ENCODE data around the gene VWA7. TPM values are rescaled to one million over a fixed set of nuclear protein-coding genes. Genes with fewer than 3 reads are reported as not detected.

The VWA7 gene
- total RNA-seq, 1 experiment from 2014 or later, result 2.5 TPM

- Histone ChIP-seq H3K23me2 (ENCODE audit: insufficient read length, low read depth, low read length, poor library complexity, severe bottlenecking) (peaks cover 25% of the 10 kb centered on the region), H3K79me1 (ENCODE audit: insufficient read depth, low read depth, low read length, poor library complexity, severe bottlenecking) (no peaks in the 10 kb centered on the region), H3K9me3 (ENCODE audit: control insufficient read depth, low read depth, low read length) (no peaks in the 10 kb centered on the region), H2BK15ac (ENCODE audit: low read depth, low read length) (no peak overlapping the region), H2BK20ac (ENCODE audit: low read depth, low read length, poor library complexity, severe bottlenecking) (no peak overlapping the region), H2AFZ (ENCODE audit: low read length) (no peak overlapping the region), H4K91ac (ENCODE audit: insufficient read length, low read depth, low read length) (no peak overlapping the region), H3K27me3 (ENCODE audit: insufficient read depth, low read length) (no peaks in the 10 kb centered on the region), H3K4me1 (ENCODE audit: insufficient read depth, low read length) (peaks cover 16% of the 10 kb centered on the region), H2AK5ac (ENCODE audit: insufficient read length, low read length) (no peak overlapping the region), H3K4me2 (ENCODE audit: insufficient read depth, insufficient read length, low read length) (peak overlapping the region; percentile 87), H3K9ac (ENCODE audit: extremely low read depth, insufficient read length, low read length) (peak overlapping the region; percentile 40), H2BK12ac (ENCODE audit: insufficient read length, low read depth, low read length) (no peak overlapping the region), H4K8ac (replicated peaks; ENCODE audit: insufficient read length, low read depth, low read length) (no peak overlapping the region), H2BK5ac (ENCODE audit: insufficient read length, low read length) (no peak overlapping the region), H3K56ac (ENCODE audit: insufficient read length, low read depth, low read length) (no peak overlapping the region), H3K23ac (ENCODE audit: insufficient read length, low read depth, low read length) (no peak overlapping the region), H4K20me1 (ENCODE audit: control insufficient read depth, insufficient read depth, insufficient read length) (no peaks in the 10 kb centered on the region), H3K18ac (ENCODE audit: insufficient read length, low read depth, low read length) (no peak overlapping the region), H3K27ac (ENCODE audit: insufficient read length, low read depth, low read length) (no peak overlapping the region), H4K5ac (ENCODE audit: insufficient read length, low read depth, low read length) (no peak overlapping the region), H3K4ac (ENCODE audit: low read depth, low read length) (no peak overlapping the region), H3T11ph (ENCODE audit: low read length) (no peak overlapping the region), H2BK120ac (ENCODE audit: low read depth, low read length, poor library complexity, severe bottlenecking) (no peak overlapping the region), H3K14ac (ENCODE audit: insufficient read depth, low read length) (no peak overlapping the region), H3K79me2 (ENCODE audit: insufficient read depth, low read length) (peaks cover 6% of the 10 kb centered on the region; the same call in 1 of the 2 replicates)
- no peaks in the 10 kb centered on the region; a peak in 2 of 5 replicates for H3K9me3 Mint-ChIP-seq
- WGBS (ENCODE audit: extremely low coverage, insufficient read length, low lambda C conversion rate), result no CpG with 5 or more reads among the region's 18 CpGs
- H3K4me3 Mint-ChIP-seq, result peak overlapping the region; percentile 91 to 98
- H3K27ac Mint-ChIP-seq, result peak overlapping the region; percentile 66 to 97 (median 96); a peak in 6 of 7 replicates
- TF ChIP-seq CTCF (conservative IDR thresholded peaks at IDR 0.05), result no peak
- no peaks in the 10 kb centered on the region for H3K27me3 Mint-ChIP-seq (ENCODE audit: low read depth)
- peak; percentile 83 for DNase-seq
- peaks cover 36 to 41% (median 36%) of the 10 kb centered on the region in 3 experiments for H3K36me3 Mint-ChIP-seq (ENCODE audit: insufficient read depth in 1 of 3, low read depth in 3 of 3)
- peaks cover 51 to 53% of the 10 kb centered on the region in 2 experiments for H3K4me1 Mint-ChIP-seq
Observed at GRCh38 chr6:31734821-31735406, 42.2 kb downstream of the VWA7 start.

All from H9 (cell line).